ENCODE measurements around the gene L1CAM.

The L1CAM gene

GRCh38 chrX:153924149-153924861 is 38.3 kb upstream of the L1CAM start:
- peak; percentile 44 for DNase-seq

GRCh38 chrX:153922932-153923857 is 37.2 kb upstream of the L1CAM start:
- peak; percentile 35 for DNase-seq

- DNase-seq: peak; percentile 42
Observed at GRCh38 chrX:153921511-153922446, 35.8 kb upstream of the L1CAM start.

DNA sequence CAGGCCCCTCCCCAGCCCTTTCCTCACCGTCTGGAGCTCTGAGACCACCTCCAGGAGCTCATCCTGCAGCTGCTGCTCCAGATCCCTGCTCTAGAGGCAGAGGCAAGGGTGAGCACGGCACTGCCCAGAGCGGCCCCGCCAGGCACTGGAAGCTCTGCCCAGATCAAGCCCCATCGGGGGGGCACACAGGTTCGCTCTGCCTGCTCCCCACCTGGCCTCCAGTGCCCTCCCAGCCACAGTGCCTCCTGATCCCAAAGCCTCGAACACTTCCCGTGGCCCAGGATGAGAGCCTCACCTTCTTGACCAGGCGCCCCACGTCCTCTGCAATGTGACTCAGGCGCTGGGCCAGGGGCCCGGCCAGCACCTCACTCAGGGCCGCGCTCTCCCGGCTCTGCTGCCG is 35.1 kb upstream of the L1CAM start:
- DNase-seq: no peak

GRCh38 chrX:153920546-153920945 is 34.6 kb upstream of the L1CAM start:
- no peak for DNase-seq

- DNase-seq: no peak
Observed at GRCh38 chrX:153919281-153919680, 33.3 kb upstream of the L1CAM start.

GRCh38 chrX:153917869-153918268 is 31.9 kb upstream of the L1CAM start:
- no peak for DNase-seq

DNA sequence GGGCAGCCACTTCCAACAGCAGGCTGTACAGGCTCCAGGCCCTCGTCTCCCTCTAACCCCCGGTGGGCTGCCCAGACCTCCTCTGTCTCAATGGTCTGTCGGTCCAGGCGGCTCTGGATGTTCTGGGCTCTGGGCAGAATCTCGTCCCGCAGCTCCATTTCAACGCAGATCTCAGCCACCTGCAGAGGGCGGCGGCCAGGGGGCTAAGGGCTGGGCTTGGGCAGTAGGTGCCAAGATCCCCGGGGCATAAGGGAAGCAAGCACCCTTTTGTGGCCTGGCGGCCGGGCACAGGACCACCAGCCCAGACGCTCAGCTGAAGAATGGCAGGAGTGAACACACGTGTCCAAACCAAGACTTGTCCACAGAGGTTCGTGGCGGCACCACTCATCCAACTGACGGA is 27.7 kb upstream of the L1CAM start:
- no peak for DNase-seq

DNA sequence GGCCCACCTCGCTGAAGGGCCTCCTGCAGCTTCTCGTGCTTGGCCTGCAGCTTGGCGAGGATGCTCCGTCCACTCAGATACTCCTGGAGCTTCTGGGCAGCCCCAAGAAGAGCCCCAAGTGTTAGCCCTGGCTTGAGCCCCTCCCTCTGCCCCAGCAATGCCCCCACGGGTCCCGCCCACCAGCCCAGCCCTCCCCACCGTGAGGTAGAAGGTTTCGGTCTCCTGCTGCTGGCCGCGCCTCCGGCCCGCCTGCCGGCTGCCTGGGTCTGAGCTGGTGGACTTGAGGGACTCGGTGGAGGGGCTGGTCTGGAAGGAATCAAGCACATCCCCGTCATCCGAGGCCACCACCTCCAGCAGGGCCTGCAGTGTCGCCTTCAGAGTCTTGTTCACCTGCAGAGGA is 27.2 kb upstream of the L1CAM start:
- DNase-seq: no peak

- no peak for DNase-seq
Observed at GRCh38 chrX:153911798-153912197, 25.8 kb upstream of the L1CAM start.

DNA sequence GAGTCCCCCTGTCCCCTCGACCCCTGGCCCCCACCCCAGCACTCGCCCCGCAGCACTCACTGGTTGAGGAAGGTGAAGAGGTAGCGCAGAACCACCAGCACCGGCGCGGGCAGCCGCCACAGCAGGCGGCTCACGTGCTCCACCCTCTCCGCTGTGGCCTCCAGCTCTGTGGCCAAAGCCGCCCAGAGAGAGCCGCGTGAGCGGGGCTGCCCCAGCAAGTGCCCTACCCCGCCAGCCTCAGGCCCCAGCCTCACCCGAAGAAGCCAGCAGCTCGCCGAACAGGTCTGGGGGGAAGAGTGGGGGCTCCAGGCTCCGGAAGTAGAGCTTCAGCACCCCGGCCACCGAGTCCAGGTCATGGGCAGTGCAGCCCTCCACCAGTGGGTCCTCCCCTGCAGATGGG is 24.5 kb upstream of the L1CAM start:
- DNase-seq: no peak

GRCh38 chrX:153909980-153910360 is 24.0 kb upstream of the L1CAM start:
- no peak for DNase-seq

GRCh38 chrX:153909024-153909979 is 23.3 kb upstream of the L1CAM start:
- no peak for DNase-seq

DNA sequence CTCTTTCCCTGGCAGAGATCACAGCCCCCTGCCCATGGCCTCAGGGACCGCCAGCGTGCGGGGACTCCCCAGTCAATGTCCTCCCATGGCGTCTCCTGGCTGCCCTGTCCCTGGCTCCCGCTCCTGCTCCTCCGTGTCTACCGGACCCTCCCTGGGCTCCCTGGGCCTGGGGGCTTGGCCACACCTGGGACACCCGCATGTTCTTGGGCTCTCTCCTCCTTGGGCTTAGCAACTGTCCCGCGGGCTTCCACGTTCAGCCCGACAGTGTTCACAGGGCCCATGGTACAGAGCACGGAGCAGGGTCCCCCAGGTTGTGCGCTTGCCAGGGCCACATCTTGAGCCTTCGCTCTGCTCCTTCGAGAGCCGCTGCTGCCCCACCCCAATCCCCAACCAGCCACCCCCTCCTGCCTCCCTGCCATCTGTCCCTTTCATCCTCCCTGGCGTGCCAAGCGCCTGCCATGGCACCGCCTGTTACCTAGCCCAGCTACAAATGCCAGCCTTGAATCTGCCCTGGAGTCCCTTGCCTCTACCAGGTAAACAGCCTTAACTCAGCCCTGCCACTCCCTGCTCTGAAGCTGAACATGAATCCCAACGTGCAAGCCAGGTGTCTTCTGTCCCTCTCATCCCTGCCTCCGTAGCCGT is 22.4 kb upstream of the L1CAM start:
- no peak for DNase-seq

- DNase-seq: no peak
Observed at GRCh38 chrX:153907456-153907855, 21.5 kb upstream of the L1CAM start.

- DNase-seq: no peak
Observed at GRCh38 chrX:153906126-153906917, 20.3 kb upstream of the L1CAM start.

- no peak for DNase-seq
Observed at GRCh38 chrX:153905481-153906095, 19.6 kb upstream of the L1CAM start.

- DNase-seq: no peak
Observed at GRCh38 chrX:153903991-153904957, 18.3 kb upstream of the L1CAM start, which contains the start of gene AVPR2. Gene AVPR2, plus strand, starts transcription at chrX:153904673. Its CDS starts 473 bp downstream, at chrX:153905146.
